Measurements from ENCODE around the gene SPSB1.

SPSB1 gene

DNA sequence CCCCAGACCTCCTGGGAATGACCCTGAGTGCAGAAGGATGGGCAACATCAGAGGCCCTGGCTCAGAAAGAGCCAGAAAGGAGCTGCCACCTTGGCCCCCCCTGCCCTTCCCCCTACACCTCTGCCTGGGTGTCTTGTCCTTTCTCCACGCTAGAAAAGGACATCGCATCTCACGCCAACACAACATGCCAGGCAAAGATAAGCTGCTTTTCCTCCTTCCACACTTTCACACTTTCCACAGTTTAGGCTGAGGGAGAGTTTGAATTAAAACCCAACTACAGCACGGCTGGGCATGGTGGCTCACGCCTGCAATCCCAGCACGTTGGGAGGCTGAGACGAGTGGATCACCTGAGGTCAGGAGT lies 109.5 kb downstream of the SPSB1 start:
- no peak overlapping the region for H3K9ac ChIP-seq (ENCODE audit: insufficient read length, low read depth)
- DNase-seq (ENCODE audit: low read depth, low spot score): no peak
- peaks cover 10% of the 10 kb centered on the region for H3K4me1 ChIP-seq (ENCODE audit: insufficient read depth, insufficient read length)
- no peaks in the 10 kb centered on the region for H3K9me3 ChIP-seq (ENCODE audit: insufficient read depth, low read length)
- H3K27me3 ChIP-seq (ENCODE audit: insufficient read depth, insufficient read length): no peaks in the 10 kb centered on the region
- no peak for TF ChIP-seq SUZ12 (IDR thresholded peaks at IDR 0.05; ENCODE audit: extremely low read depth, insufficient read depth, insufficient read length)
- no peak for TF ChIP-seq ZNF274 (IDR thresholded peaks at IDR 0.05; ENCODE audit: low read depth, low read length)
- no peak for TF ChIP-seq YY1 (IDR thresholded peaks at IDR 0.05; ENCODE audit: insufficient read depth, insufficient read length)
- no peaks in the 10 kb centered on the region for H3K36me3 ChIP-seq (ENCODE audit: insufficient read depth, insufficient read length, low read length)
- no peak overlapping the region for H3K4me3 ChIP-seq (ENCODE audit: insufficient read length, low read depth)

DNA sequence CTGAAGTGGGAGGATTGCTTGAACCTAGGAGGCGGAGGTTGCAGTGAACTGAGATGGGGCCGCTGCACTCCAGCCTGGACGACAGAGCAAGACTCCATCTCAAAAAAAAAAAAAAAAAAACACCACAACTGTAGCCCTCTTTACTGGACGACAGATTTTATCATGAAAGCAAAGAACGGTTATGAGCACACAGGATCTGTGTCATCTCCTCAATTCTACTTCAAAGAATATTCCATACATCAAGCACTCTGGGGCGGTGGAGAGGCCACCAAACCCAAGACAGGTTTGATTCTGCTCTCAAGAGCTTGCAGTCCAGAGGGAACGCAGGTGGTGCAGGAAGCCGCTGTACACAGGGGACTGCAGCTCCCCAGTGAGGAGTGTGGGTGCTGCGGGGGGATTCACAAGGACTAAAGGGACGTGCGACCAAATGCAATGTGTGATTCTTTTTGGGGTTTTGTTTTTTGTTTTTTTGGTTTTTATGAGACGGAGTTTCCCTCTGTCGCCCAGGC lies 110.1 kb downstream of the SPSB1 start:
- Histone ChIP-seq H3K36me3 (ENCODE audit: insufficient read depth, insufficient read length, low read length) (no peaks in the 10 kb centered on the region), H3K27me3 (ENCODE audit: insufficient read depth, insufficient read length) (no peaks in the 10 kb centered on the region), H3K9me3 (ENCODE audit: insufficient read depth, low read length) (no peaks in the 10 kb centered on the region), H3K4me3 (ENCODE audit: insufficient read length, low read depth) (no peak overlapping the region), H3K9ac (ENCODE audit: insufficient read length, low read depth) (no peak overlapping the region), H3K4me1 (ENCODE audit: insufficient read depth, insufficient read length) (peaks cover 10% of the 10 kb centered on the region)
- TF ChIP-seq ZNF274 (IDR thresholded peaks at IDR 0.05; ENCODE audit: low read depth, low read length): no peak
- TF ChIP-seq YY1 (IDR thresholded peaks at IDR 0.05; ENCODE audit: insufficient read depth, insufficient read length): no peak
- no peak for TF ChIP-seq SUZ12 (IDR thresholded peaks at IDR 0.05; ENCODE audit: extremely low read depth, insufficient read depth, insufficient read length)
- DNase-seq (ENCODE audit: low read depth, low spot score): no peak

DNA sequence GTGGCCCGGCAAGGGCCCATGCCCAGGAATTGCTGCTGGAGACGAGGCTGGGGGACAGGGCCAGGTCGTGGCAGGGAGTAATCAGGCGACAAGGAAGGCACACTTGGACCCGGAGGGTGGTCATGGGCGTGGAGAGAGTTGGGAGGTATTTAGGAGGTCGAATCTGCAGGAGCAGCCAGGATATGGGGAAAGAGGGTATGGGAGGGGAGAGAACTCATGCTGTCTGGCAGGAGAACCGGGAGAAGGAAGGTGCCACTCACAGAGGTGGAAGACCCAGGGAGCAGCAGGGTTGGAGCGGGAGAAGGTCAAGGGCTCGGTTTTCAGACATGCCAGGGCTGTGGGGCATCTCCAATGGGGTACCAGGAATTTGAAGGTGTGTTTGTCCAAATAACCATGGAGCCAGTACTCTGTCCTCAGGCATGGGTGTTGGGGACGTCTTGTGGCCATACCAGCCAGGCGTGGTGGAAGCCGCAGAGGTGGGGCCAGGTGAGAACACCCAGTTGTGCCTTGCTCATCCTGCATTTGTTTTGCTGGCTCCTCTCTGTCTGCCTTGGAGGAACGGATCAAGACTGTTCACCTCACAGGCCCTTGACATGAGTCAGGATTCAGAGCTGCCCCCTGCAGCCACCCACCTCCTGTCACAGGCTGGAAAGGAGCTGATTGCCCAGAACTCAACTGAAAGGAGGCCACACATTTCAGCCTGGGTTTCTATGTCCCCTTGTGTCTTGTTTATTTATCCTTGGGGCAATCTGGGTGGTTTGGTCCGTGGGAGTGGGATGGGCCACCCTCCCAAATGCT lies 111.6 kb downstream of the SPSB1 start:
- Histone ChIP-seq H3K27me3 (ENCODE audit: insufficient read depth, insufficient read length) (no peaks in the 10 kb centered on the region), H3K4me1 (ENCODE audit: insufficient read depth, insufficient read length) (peaks cover 7% of the 10 kb centered on the region)

DNA sequence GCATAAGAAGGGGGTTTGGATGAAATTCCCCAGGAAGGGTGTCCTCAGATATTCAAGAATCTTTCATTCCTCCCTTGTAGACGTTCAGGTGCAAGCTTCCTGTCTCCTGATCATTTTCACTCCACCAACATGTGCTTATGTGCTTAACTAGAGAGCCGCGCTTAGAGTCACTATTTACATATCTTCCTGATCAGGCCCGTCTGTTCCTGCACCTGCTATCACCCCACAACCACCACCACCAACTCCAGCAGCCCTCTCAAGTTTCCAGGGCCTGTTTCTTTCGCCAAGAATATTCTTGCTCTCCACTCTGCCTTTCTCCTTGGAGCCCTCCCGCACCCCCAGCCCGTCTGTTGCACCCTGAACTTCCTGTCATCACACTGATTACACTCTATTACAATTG lies 113.4 kb downstream of the SPSB1 start:
- DNase-seq (ENCODE audit: low read depth, low spot score): no peak

More for the DNA sequence above, 111.6 kb downstream of the SPSB1 start:
- DNase-seq (ENCODE audit: low read depth, low spot score): no peak
- H3K9ac ChIP-seq (ENCODE audit: insufficient read length, low read depth): no peak overlapping the region
- TF ChIP-seq SUZ12 (IDR thresholded peaks at IDR 0.05; ENCODE audit: extremely low read depth, insufficient read depth, insufficient read length): no peak
- TF ChIP-seq YY1 (IDR thresholded peaks at IDR 0.05; ENCODE audit: insufficient read depth, insufficient read length): no peak
- TF ChIP-seq ZNF274 (IDR thresholded peaks at IDR 0.05; ENCODE audit: low read depth, low read length): peak; percentile 64; the same call in 1 of the 2 replicates
- no peak overlapping the region for H3K4me3 ChIP-seq (ENCODE audit: insufficient read length, low read depth)
- no peaks in the 10 kb centered on the region for H3K9me3 ChIP-seq (ENCODE audit: insufficient read depth, low read length)
- H3K36me3 ChIP-seq (ENCODE audit: insufficient read depth, insufficient read length, low read length): no peaks in the 10 kb centered on the region

DNA sequence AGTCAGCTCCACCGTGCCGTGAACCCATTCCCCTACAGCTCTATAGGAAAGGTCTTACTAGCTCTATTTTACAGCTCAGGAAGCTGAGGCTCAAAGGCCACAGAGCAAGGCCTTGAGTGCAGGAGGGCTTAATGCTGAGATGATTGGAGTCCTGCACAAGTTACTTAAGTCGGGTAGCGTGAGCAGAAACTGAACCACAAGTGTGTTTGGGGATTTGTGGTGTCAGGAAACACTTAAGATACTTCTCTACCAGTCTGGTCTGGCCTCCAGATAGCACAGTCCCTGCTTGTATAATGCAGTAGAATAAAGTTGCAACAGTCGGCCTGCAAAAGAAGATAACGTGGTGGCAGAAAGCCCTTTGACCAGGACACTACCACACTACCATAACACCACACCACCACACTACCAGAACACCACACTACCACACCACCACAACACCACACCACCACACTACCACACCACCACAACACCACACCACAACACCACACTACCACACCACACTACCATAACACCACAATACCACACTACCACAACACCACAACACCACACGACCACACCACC lies 118.1 kb downstream of the SPSB1 start:
- no peak overlapping the region for H3K4me3 ChIP-seq (ENCODE audit: insufficient read length, low read depth)
- TF ChIP-seq ZNF274 (IDR thresholded peaks at IDR 0.05; ENCODE audit: low read depth, low read length): no peak
- TF ChIP-seq SUZ12 (IDR thresholded peaks at IDR 0.05; ENCODE audit: extremely low read depth, insufficient read depth, insufficient read length): no peak
- TF ChIP-seq YY1 (IDR thresholded peaks at IDR 0.05; ENCODE audit: insufficient read depth, insufficient read length): no peak
- H3K27me3 ChIP-seq (ENCODE audit: insufficient read depth, insufficient read length): no peaks in the 10 kb centered on the region
- no peak for DNase-seq (ENCODE audit: low read depth, low spot score)
- H3K9me3 ChIP-seq (ENCODE audit: insufficient read depth, low read length): no peaks in the 10 kb centered on the region
- no peaks in the 10 kb centered on the region for H3K36me3 ChIP-seq (ENCODE audit: insufficient read depth, insufficient read length, low read length)
- no peak overlapping the region for H3K9ac ChIP-seq (ENCODE audit: insufficient read length, low read depth)
- H3K4me1 ChIP-seq (ENCODE audit: insufficient read depth, insufficient read length): peaks cover 12% of the 10 kb centered on the region

More for the DNA sequence above, 113.4 kb downstream of the SPSB1 start:
- H3K36me3 ChIP-seq (ENCODE audit: insufficient read depth, insufficient read length, low read length): no peaks in the 10 kb centered on the region
- H3K4me3 ChIP-seq (ENCODE audit: insufficient read length, low read depth): no peak overlapping the region
- no peak overlapping the region for H3K9ac ChIP-seq (ENCODE audit: insufficient read length, low read depth)
- peaks cover 2% of the 10 kb centered on the region for H3K4me1 ChIP-seq (ENCODE audit: insufficient read depth, insufficient read length)
- no peaks in the 10 kb centered on the region for H3K9me3 ChIP-seq (ENCODE audit: insufficient read depth, low read length)
- H3K27me3 ChIP-seq (ENCODE audit: insufficient read depth, insufficient read length): no peaks in the 10 kb centered on the region
- no peak for TF ChIP-seq YY1 (IDR thresholded peaks at IDR 0.05; ENCODE audit: insufficient read depth, insufficient read length)
- no peak for TF ChIP-seq SUZ12 (IDR thresholded peaks at IDR 0.05; ENCODE audit: extremely low read depth, insufficient read depth, insufficient read length)
- no peak for TF ChIP-seq ZNF274 (IDR thresholded peaks at IDR 0.05; ENCODE audit: low read depth, low read length)

DNA sequence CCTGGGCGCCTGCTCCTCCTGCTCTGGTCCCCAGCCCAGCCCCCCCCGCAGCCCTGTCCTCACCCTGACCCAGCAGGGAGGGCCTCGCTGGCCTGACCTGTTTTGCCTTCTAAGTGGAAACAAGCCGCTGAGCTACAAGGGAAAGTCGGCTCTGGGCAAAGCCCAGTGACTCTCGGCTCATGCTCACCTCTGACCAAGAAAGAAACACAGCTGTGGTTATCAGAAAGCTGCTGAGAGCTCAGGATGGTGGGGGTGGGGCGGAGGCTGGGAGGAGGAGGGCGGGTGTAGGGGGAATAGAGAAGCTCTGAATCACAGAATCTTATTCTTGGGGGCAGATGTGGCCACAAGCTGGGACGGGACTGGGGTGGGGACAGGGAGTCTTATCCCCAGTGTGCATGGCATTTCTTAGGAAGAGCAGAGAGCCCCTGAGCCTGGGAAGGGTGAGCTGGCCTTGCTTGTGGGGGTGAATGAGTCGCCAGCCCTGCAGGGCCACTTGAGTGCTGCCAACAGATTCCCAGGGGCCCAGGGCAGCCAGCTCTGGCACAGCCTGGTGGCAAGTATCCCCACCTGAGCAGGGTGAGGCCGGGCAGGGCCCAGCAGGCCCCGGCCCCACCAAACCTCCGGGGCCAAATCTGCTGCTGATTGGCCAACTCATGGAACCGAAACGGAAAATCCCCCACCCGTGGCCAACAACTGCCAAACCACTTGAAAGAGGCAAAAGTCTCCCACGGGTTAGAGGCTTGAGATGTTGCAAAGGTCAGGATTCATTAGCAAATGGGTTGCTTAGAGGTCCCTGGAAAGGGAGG lies 120.6 kb downstream of the SPSB1 start:
- DNase-seq (ENCODE audit: low read depth, low spot score): no peak
- Histone ChIP-seq H3K9me3 (ENCODE audit: insufficient read depth, low read length) (no peaks in the 10 kb centered on the region), H3K4me3 (ENCODE audit: insufficient read length, low read depth) (no peak overlapping the region), H3K36me3 (ENCODE audit: insufficient read depth, insufficient read length, low read length) (no peaks in the 10 kb centered on the region), H3K27me3 (ENCODE audit: insufficient read depth, insufficient read length) (no peaks in the 10 kb centered on the region), H3K4me1 (ENCODE audit: insufficient read depth, insufficient read length) (peaks cover 12% of the 10 kb centered on the region), H3K9ac (ENCODE audit: insufficient read length, low read depth) (peak overlapping the region; percentile 26)
- TF ChIP-seq SUZ12 (IDR thresholded peaks at IDR 0.05; ENCODE audit: extremely low read depth, insufficient read depth, insufficient read length): no peak
- TF ChIP-seq YY1 (IDR thresholded peaks at IDR 0.05; ENCODE audit: insufficient read depth, insufficient read length): no peak
- TF ChIP-seq ZNF274 (IDR thresholded peaks at IDR 0.05; ENCODE audit: low read depth, low read length): no peak

DNA sequence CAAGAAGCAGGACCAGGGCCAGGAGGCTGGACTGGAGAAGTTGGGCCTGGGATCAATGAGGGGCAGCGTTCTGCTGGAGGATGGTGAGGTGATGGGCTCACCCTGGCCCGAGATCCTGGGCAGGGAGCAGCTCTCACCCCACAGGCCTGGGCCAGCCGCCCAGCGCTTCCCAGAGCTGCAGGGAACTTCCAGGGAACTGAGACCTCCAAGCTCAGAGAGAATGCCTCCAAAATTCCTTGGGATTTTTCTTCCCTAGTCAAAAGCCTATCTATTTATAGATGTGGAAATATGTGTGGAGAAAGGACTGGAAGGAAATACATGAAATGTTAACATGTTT lies 121.2 kb downstream of the SPSB1 start:
- Histone ChIP-seq H3K27me3 (ENCODE audit: insufficient read depth, insufficient read length) (no peaks in the 10 kb centered on the region), H3K9me3 (ENCODE audit: insufficient read depth, low read length) (no peaks in the 10 kb centered on the region), H3K9ac (ENCODE audit: insufficient read length, low read depth) (peak overlapping the region; percentile 26), H3K4me3 (ENCODE audit: insufficient read length, low read depth) (no peak overlapping the region), H3K36me3 (ENCODE audit: insufficient read depth, insufficient read length, low read length) (no peaks in the 10 kb centered on the region), H3K4me1 (ENCODE audit: insufficient read depth, insufficient read length) (peaks cover 12% of the 10 kb centered on the region)
- TF ChIP-seq SUZ12 (IDR thresholded peaks at IDR 0.05; ENCODE audit: extremely low read depth, insufficient read depth, insufficient read length): no peak
- TF ChIP-seq ZNF274 (IDR thresholded peaks at IDR 0.05; ENCODE audit: low read depth, low read length): no peak
- TF ChIP-seq YY1 (IDR thresholded peaks at IDR 0.05; ENCODE audit: insufficient read depth, insufficient read length): no peak
- no peak for DNase-seq (ENCODE audit: low read depth, low spot score)

Data from NT2/D1 (cell line).